GM10266 (cell line): ENCODE data around the gene PRPF19.

Source experiments
- DNase-seq: peaks from one replicate; pipeline ENCODE4 v3.0.0; 2012; ENCODE audit errors: extremely low spot score
- CTCF ChIP-seq: IDR thresholded peaks from 2 replicates; pipeline ENCODE4 v1.5.1; 2012; ENCODE audit warnings: mild to moderate bottlenecking, low read depth; ENCODE audit not compliant: control insufficient read depth, insufficient read depth; ENCODE audit errors: missing control alignments

The PRPF19 gene

DNA sequence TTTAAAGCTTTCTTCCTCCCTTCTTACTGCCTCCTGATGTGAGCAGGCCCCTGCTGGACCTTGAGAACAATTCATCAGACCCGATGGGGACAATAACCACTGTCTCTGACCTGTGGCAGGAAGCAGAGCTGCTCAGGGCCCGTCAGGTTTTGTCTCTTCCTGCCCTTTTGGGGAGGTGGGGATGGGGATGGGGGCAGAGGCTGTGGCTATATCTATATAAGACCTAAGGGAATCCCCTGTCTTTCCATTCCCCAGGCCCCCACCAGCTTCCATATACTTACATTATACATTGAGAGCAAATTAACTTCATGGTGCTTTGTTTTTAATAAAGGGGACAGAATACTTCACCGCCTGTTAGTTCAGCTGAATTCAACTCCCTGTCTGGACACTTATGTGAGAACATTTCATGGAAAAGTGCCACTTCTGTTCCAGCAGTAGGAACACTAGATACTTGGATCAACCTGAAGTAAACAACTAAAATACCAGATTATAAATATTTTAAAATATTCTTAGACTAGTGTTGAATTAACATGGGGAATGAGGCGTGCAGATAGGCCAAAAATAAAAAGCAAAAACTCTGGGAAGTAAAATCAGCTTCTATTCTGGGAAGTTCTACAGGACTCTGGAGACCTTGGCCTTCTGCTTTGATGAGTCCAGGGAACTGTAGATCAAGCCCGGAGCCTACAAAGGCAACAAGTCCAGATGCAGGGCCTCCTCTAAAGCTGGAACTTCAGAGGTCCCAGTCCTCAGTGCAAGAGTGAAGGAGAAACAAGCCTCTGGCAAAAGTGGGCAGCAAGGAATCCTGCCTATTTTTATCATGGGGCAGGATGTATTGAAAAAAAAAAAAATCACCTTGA lies 27.9 kb downstream of the PRPF19 start:
- no peak for DNase-seq
- no peak for TF ChIP-seq CTCF

DNA sequence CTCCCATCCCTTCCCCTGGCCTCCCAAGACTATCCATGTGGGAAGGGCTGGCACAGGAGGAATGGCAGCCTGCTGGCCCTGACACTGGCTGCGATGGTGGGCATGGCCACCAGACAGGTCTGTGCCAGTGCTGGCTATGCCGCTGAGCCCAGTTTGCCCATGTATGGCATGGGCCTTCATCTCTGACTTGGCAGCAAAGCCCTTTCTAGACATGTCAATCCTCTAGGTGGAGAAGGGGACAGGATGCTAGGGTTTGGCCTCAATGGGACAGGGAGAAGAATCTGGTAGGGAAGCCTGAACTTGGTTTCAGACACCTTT lies 30.3 kb downstream of the PRPF19 start:
- DNase-seq: no peak
- TF ChIP-seq CTCF: no peak

DNA sequence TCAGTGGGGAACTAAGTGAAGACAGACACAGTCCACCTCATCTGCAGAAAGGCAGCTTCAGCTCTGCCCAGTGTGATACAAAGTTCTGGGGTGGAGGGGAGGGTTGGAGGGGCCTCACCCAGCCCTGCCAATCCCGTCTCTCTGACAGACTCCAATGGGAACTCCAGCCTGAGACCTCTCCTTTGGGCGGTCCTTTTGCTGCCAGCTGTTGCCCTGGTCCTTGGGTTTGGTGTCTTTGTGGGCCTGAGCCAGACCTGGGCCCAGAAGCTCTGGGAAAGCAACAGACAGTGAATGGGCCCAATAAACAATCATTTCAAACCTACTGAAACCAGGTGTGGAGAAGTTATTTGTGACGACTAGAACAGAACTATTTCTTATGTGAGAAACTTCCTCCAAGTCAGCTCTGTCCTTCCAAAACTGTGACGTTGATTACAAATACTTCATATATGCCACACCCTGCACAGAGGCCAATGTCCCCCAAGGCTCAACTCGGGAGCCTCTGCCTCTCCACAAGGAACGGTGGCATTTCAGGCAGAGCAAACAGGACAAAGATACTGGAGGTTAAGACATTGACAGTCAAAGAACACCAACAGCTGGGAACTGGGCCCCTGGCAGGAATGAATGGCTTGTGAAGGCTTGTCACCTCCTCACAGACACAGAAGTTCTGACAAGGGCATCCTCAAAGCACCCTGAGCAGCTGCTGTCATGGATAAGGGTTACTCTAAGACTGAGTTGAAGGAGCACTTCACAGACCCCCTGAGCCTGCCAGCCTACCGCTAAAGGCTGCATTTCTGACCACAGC lies 30.8 kb downstream of the PRPF19 start:
- TF ChIP-seq CTCF: no peak
- DNase-seq: no peak

- DNase-seq: no peak
- TF ChIP-seq CTCF: no peak
Measured at GRCh38 chr11:60874421-60875365, 31.7 kb downstream of the PRPF19 start.

DNA sequence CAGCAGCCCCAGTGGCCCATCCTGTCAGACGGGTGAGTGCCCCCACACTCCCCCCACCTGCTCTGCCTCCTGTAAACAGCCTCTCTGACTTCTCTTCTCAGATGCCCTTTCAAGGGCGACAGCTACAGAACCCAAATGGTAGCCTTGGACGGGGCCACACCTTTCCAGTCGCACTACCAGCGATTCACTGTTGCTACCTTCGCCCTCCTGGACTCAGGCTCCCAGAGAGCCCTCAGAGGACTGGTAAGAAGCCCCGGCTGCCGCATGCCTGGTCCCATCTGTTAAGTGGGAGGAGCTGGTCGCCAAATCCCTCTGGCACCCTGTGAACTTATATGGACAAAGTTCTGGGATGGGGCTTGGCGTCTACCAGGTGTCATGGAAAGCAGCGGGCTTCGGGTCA lies 32.9 kb downstream of the PRPF19 start:
- no peak for TF ChIP-seq CTCF

GRCh38 chr11:60872961-60873524 lies 33.3 kb downstream of the PRPF19 start:
- DNase-seq: no peak
- no peak for TF ChIP-seq CTCF

More for the DNA sequence above, 32.9 kb downstream of the PRPF19 start:
- DNase-seq: no peak
